ENCODE measurements around the gene ZNF429. TPM values are rescaled to one million over a fixed set of nuclear protein-coding genes. Genes with fewer than 3 reads are reported as not detected.

Gene ZNF429
- total RNA-seq, 1 donor from 2014 or later = 7.9 TPM

DNA sequence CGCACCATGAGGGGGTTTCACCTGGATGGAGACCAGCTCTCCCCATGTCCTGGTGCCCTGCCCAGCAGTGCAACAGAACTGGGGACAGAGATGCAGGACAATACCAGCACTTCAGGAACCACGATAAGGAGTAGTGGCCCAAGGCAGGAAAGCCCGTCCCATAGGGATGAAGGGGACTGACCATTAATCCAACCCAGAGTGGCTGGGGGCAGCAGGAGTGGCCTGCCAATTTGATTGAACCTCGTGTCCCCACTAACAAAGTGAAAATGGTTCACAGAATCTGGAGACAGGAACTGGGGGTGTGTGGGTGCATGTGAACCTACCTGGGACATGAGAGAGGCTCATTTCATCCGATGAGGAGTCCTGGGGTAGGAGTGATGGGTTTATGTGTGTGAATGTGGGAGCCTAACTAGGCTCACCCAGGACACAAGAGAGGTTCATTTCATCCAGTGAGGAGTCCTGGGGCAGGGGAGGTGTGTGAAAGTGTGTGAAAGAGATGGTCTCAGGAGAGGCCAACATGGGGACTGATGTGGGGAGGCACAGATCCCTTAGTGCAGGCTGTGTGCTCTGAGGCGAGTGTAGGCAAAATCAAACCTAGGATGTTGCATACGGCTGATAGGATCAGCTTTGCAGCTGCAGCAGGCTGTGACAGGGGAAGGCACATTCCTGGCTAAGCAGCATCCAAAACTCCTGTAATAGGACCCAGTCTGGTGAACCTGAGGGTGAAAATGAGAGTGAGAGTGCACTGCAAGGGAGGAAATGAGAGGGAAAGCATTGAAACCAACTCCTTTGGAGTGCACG lies 98.2 kb downstream of the ZNF429 start:
- intact Hi-C loops (cut with DNase I) = no loop called here
- no peaks in the 10 kb centered on the region for H3K9me3 ChIP-seq
- no peak for DNase-seq (ENCODE audit: extremely low spot score in 2 of 2)
- peaks cover 25% of the 10 kb centered on the region for H3K4me1 ChIP-seq
- TF ChIP-seq, protein P1, sequence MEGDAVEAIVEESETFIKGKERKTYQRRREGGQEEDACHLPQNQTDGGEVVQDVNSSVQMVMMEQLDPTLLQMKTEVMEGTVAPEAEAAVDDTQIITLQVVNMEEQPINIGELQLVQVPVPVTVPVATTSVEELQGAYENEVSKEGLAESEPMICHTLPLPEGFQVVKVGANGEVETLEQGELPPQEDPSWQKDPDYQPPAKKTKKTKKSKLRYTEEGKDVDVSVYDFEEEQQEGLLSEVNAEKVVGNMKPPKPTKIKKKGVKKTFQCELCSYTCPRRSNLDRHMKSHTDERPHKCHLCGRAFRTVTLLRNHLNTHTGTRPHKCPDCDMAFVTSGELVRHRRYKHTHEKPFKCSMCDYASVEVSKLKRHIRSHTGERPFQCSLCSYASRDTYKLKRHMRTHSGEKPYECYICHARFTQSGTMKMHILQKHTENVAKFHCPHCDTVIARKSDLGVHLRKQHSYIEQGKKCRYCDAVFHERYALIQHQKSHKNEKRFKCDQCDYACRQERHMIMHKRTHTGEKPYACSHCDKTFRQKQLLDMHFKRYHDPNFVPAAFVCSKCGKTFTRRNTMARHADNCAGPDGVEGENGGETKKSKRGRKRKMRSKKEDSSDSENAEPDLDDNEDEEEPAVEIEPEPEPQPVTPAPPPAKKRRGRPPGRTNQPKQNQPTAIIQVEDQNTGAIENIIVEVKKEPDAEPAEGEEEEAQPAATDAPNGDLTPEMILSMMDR (IDR thresholded peaks at IDR 0.05) = no peak
- no peak for TF ChIP-seq POLR2A (IDR thresholded peaks at IDR 0.05)
- TF ChIP-seq POLR2AphosphoS5 (IDR thresholded peaks at IDR 0.05; ENCODE audit: insufficient read depth in 1 of 2, low read depth in 1 of 2) = no peak
- H3K36me3 ChIP-seq = no peaks in the 10 kb centered on the region
- H3K27ac ChIP-seq = peak overlapping the region; percentile 74
- H3K4me3 ChIP-seq = peak overlapping the region; percentile 45 to 47
- H3K27me3 ChIP-seq = no peaks in the 10 kb centered on the region

DNA sequence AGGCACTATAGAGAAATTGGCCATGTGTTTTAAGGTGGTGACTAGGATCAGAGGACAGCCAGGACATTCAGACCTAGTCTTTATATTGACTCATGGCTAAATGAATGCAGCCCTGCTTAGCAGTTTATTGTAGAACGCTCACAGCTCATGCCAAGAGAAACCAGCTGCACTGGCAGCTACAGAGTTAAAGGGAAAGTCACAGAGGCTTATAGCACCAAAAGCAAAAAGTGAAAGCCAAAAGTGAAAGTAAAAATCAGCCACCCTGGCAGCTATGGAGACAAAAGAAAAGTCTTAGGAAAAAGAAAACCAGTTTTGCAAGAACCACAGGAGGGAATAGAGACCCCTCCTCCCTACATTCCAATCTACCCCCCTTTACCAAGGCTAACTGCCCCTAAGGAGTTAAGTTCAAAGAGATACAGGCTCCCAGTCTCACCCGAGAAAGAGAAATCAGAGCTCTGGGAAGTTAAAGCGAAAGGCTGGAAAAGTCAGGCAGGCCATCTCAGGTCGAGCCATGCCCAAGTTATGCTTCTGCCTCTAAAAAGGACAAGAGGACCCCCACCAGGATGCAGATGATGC lies 99.0 kb downstream of the ZNF429 start:
- no peaks in the 10 kb centered on the region for H3K27me3 ChIP-seq
- H3K9me3 ChIP-seq = no peaks in the 10 kb centered on the region
- H3K27ac ChIP-seq = peak overlapping the region; percentile 74
- peaks cover 25% of the 10 kb centered on the region for H3K4me1 ChIP-seq
- peak overlapping the region; percentile 45 to 47 for H3K4me3 ChIP-seq
- intact Hi-C loops (cut with DNase I) = no loop called here
- H3K36me3 ChIP-seq = no peaks in the 10 kb centered on the region
- TF ChIP-seq, protein P1 (IDR thresholded peaks at IDR 0.05) = no peak
- TF ChIP-seq POLR2AphosphoS5 (IDR thresholded peaks at IDR 0.05; ENCODE audit: insufficient read depth in 1 of 2, low read depth in 1 of 2) = peak in 1 of 2 donors; percentile 14
- DNase-seq (ENCODE audit: extremely low spot score in 2 of 2) = no peak

Other genes with a start within 250 kb of the ZNF429 start
- 12.5 TPM for gene ZNF708, start 176.2 kb upstream of the ZNF429 start, total RNA-seq
- 5.4 TPM for gene ZNF738, start 146.6 kb upstream of the ZNF429 start, total RNA-seq
- gene ZNF493, start 108.5 kb upstream of the ZNF429 start, total RNA-seq = 34.6 TPM

Data from vagina (tissue), 2 donors.